Ramos (cell line): ENCODE data around the gene FANCL.
"Not testable (repeated sequence)": the region's sequence is repeated elsewhere in the genome, so short reads cannot be mapped to it uniquely, and the experiment has no call there.

ENCODE experiments used
- in situ Hi-C: fragments of 300-500 bp; cut with MboI; formaldehyde crosslinking; loops from one replicate; pipeline ENCODE4 v1.14.3; 2022; ENCODE audit warnings: low sequenced_read_pairs; ENCODE audit not compliant: unreplicated experiment

FANCL gene

GRCh38 chr2:58155160-58155778, 85.9 kb downstream of the FANCL start:
- in situ Hi-C loops = no loop called here

- in situ Hi-C loops = no loop called here
These were observed 94.4 kb downstream of the FANCL start for GRCh38 chr2:58146707-58147106.

GRCh38 chr2:58145769-58146168, 95.4 kb downstream of the FANCL start:
- in situ Hi-C loops = not testable (repeated sequence)

GRCh38 chr2:58140508-58141072, 100.5 kb downstream of the FANCL start:
- in situ Hi-C loops = no loop called here

GRCh38 chr2:58138396-58139030, 102.6 kb downstream of the FANCL start:
- in situ Hi-C loops = no loop called here

- in situ Hi-C loops = no loop called here
These were observed 103.3 kb downstream of the FANCL start for GRCh38 chr2:58137856-58138255.

GRCh38 chr2:58137221-58137620, 103.9 kb downstream of the FANCL start:
- in situ Hi-C loops = no loop called here

- in situ Hi-C loops = no loop called here
These were observed 105.3 kb downstream of the FANCL start for GRCh38 chr2:58135861-58136260.

GRCh38 chr2:58133395-58133794, 107.7 kb downstream of the FANCL start:
- in situ Hi-C loops = no loop called here

- in situ Hi-C loops = no loop called here
These were observed 109.7 kb downstream of the FANCL start for GRCh38 chr2:58131191-58132011.

GRCh38 chr2:58130238-58130637, 110.9 kb downstream of the FANCL start:
- in situ Hi-C loops = no loop called here

- in situ Hi-C loops = no loop called here
These were observed 114.0 kb downstream of the FANCL start for GRCh38 chr2:58127111-58127510.

GRCh38 chr2:58122540-58122939, 118.6 kb downstream of the FANCL start:
- in situ Hi-C loops = no loop called here

- in situ Hi-C loops = no loop called here
These were observed 119.1 kb downstream of the FANCL start for GRCh38 chr2:58122040-58122439.

GRCh38 chr2:58120626-58121229, 120.4 kb downstream of the FANCL start:
- in situ Hi-C loops = no loop called here

GRCh38 chr2:58113563-58113962, 127.6 kb downstream of the FANCL start:
- in situ Hi-C loops = not testable (repeated sequence)

GRCh38 chr2:58110765-58111164, 130.4 kb downstream of the FANCL start:
- in situ Hi-C loops = no loop called here

- in situ Hi-C loops = no loop called here
These were observed 131.6 kb downstream of the FANCL start for GRCh38 chr2:58109481-58109880.
